Measurements from ENCODE around the gene EFNB2. TPM values are rescaled to one million over a fixed set of nuclear protein-coding genes. Genes with fewer than 3 reads are reported as not detected.

Gene EFNB2
- polyA plus RNA-seq, 3 donors: not detected

DNA sequence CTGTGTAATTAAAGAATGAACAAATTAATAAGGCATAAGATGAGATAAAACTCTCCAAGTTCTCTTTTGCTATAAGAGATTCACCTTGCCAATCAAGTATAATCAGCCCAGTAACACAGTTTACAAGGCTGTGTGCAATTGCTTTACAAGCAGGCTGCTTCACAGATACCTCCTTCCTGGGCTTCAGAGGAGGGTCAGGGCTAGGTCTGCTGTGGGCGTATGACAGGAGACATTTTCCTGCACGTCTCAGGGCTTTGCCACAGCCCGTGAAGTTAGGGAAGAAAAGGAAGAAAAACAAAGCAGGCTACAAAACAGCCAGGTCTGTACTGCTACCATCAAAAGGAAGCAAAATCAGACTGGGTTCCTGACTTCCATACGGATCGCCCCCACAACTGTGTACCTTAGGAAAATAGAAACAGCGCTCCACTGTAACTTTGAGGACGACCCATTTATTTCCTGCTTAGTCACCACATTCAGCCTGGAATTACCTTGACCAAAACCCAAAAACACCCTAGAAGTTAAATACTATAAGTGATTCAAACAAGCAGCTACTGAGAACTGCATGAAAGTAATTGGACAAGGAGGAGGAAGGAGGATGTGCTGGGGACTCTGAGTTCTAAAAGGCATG is 12.4 kb downstream of the EFNB2 start:
- peaks cover 5 to 35% (median 9%) of the 10 kb centered on the region in 3 donors for H3K27me3 Mint-ChIP-seq (ENCODE audit: low read depth in 3 of 3)
- no peak overlapping the region for H3K4me3 Mint-ChIP-seq
- Histone ChIP-seq H3K4me2 (replicated peaks; ENCODE audit: extremely low read depth, low read length, poor library complexity, severe bottlenecking) (no peak overlapping the region), H3K27me3 (ENCODE audit: control insufficient read depth in 2 of 2, insufficient read depth in 2 of 2, low read length in 2 of 2) (peaks cover 13 to 18% of the 10 kb centered on the region in 2 donors), H3K9ac (ENCODE audit: insufficient read depth, low read length, poor library complexity, severe bottlenecking) (no peak overlapping the region), H3K27ac (ENCODE audit: low read depth in 1 of 2, low read length in 2 of 2) (no peak overlapping the region), H3K4me1 (ENCODE audit: control insufficient read depth in 1 of 2, insufficient read depth in 2 of 2, low read length in 2 of 2) (no peaks in the 10 kb centered on the region), H2AFZ (ENCODE audit: insufficient read depth, low read depth, low read length, poor library complexity, severe bottlenecking) (no peak overlapping the region), H3K36me3 (replicated peaks in 1 of 2; ENCODE audit: control insufficient read depth in 1 of 2, insufficient read depth in 2 of 2, low read length in 2 of 2) (no peaks in the 10 kb centered on the region), H4K20me1 (ENCODE audit: insufficient read depth, low read length) (no peaks in the 10 kb centered on the region), H3K79me2 (ENCODE audit: insufficient read depth, low read length) (no peaks in the 10 kb centered on the region), H3K9me3 (replicated peaks in 1 of 2; ENCODE audit: control insufficient read depth in 1 of 2, insufficient read depth in 1 of 2, low read length in 2 of 2) (no peaks in the 10 kb centered on the region), H3K4me3 (replicated peaks in 1 of 3; ENCODE audit: low read depth in 2 of 3, low read length in 3 of 3) (no peak overlapping the region)
- TF ChIP-seq, protein P1, sequence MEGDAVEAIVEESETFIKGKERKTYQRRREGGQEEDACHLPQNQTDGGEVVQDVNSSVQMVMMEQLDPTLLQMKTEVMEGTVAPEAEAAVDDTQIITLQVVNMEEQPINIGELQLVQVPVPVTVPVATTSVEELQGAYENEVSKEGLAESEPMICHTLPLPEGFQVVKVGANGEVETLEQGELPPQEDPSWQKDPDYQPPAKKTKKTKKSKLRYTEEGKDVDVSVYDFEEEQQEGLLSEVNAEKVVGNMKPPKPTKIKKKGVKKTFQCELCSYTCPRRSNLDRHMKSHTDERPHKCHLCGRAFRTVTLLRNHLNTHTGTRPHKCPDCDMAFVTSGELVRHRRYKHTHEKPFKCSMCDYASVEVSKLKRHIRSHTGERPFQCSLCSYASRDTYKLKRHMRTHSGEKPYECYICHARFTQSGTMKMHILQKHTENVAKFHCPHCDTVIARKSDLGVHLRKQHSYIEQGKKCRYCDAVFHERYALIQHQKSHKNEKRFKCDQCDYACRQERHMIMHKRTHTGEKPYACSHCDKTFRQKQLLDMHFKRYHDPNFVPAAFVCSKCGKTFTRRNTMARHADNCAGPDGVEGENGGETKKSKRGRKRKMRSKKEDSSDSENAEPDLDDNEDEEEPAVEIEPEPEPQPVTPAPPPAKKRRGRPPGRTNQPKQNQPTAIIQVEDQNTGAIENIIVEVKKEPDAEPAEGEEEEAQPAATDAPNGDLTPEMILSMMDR (IDR thresholded peaks at IDR 0.05): no peak
- DNase-seq: no peak
- intact Hi-C loops (cut with micrococcal nuclease): no loop called here
- no peaks in the 10 kb centered on the region for H3K36me3 Mint-ChIP-seq
- H3K4me1 Mint-ChIP-seq: no peaks in the 10 kb centered on the region
- H3K27ac Mint-ChIP-seq: no peak overlapping the region
- H3K9me3 Mint-ChIP-seq: no peaks in the 10 kb centered on the region
- WGBS (ENCODE audit: insufficient coverage): 78% methylated on average over 3 of the region's 7 CpGs

DNA sequence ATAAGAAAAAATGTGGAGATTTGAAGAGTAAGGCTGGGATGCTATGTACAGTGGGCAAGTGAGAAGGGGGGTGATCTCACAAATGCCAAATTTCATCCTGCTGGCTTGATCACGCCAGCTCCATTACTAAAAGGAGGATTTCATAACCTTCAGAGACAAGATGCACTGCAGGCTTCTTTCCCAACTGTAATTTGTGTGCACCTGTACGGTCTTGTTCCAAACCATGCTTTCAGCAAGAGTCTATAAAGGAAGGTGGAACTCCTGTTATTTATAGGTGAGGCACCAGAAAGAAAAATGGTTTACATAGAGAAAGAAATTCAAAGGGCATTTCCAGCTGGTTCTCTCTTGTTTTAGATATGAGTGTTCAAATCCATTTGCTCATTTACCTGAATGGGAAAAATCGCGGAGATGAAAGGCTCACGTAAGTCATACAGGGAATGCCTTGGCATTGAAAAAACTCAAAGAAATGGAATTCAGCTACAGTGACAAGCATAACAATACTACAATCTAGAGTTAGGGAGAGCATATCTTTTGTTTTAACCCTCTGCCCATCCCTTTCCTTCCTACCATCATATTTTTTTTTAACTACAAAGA is 13.3 kb downstream of the EFNB2 start:
- Histone ChIP-seq H4K20me1 (ENCODE audit: insufficient read depth, low read length) (no peaks in the 10 kb centered on the region), H3K4me2 (replicated peaks; ENCODE audit: extremely low read depth, low read length, poor library complexity, severe bottlenecking) (no peak overlapping the region), H3K9me3 (replicated peaks in 1 of 2; ENCODE audit: control insufficient read depth in 1 of 2, insufficient read depth in 1 of 2, low read length in 2 of 2) (no peaks in the 10 kb centered on the region), H3K27me3 (ENCODE audit: control insufficient read depth in 2 of 2, insufficient read depth in 2 of 2, low read length in 2 of 2) (peaks cover 6 to 14% of the 10 kb centered on the region in 2 donors), H3K27ac (ENCODE audit: low read depth in 1 of 2, low read length in 2 of 2) (no peak overlapping the region), H3K36me3 (replicated peaks in 1 of 2; ENCODE audit: control insufficient read depth in 1 of 2, insufficient read depth in 2 of 2, low read length in 2 of 2) (no peaks in the 10 kb centered on the region), H3K9ac (ENCODE audit: insufficient read depth, low read length, poor library complexity, severe bottlenecking) (no peak overlapping the region), H3K79me2 (ENCODE audit: insufficient read depth, low read length) (no peaks in the 10 kb centered on the region), H2AFZ (ENCODE audit: insufficient read depth, low read depth, low read length, poor library complexity, severe bottlenecking) (no peak overlapping the region), H3K4me3 (replicated peaks in 1 of 3; ENCODE audit: low read depth in 2 of 3, low read length in 3 of 3) (no peak overlapping the region), H3K4me1 (ENCODE audit: control insufficient read depth in 1 of 2, insufficient read depth in 2 of 2, low read length in 2 of 2) (no peaks in the 10 kb centered on the region)
- Mint-ChIP-seq H3K9me3 (no peaks in the 10 kb centered on the region), H3K27me3 (ENCODE audit: low read depth in 3 of 3) (peaks cover 5 to 32% (median 9%) of the 10 kb centered on the region in 3 donors), H3K27ac (no peak overlapping the region), H3K36me3 (no peaks in the 10 kb centered on the region), H3K4me3 (no peak overlapping the region), H3K4me1 (no peaks in the 10 kb centered on the region)
- no peak for DNase-seq
- no CpG with 5 or more reads among the region's 5 CpGs for WGBS (ENCODE audit: insufficient coverage)
- intact Hi-C loops (cut with micrococcal nuclease): no loop called here
- TF ChIP-seq, protein P1 (IDR thresholded peaks at IDR 0.05): no peak

All from CD14-positive monocyte (primary cell).